GM18858 (cell line): Measurements from ENCODE around the gene HNRNPLL.
A peak's percentile ranks its signal among the peaks of the same experiment; 100 is the strongest.
"Not testable (repeated sequence)": the region's sequence is repeated elsewhere in the genome, so short reads cannot be mapped to it uniquely, and the experiment has no call there.

Experiments
- ATAC-seq: cut with Tn5 transposase; IDR thresholded peaks from one replicate; pipeline ENCODE4 v1.9.1; 2021; ENCODE audit not compliant: unreplicated experiment

The HNRNPLL gene

GRCh38 chr2:38557217-38557616 is 45.5 kb downstream of the HNRNPLL start:
- no peak for ATAC-seq

DNA sequence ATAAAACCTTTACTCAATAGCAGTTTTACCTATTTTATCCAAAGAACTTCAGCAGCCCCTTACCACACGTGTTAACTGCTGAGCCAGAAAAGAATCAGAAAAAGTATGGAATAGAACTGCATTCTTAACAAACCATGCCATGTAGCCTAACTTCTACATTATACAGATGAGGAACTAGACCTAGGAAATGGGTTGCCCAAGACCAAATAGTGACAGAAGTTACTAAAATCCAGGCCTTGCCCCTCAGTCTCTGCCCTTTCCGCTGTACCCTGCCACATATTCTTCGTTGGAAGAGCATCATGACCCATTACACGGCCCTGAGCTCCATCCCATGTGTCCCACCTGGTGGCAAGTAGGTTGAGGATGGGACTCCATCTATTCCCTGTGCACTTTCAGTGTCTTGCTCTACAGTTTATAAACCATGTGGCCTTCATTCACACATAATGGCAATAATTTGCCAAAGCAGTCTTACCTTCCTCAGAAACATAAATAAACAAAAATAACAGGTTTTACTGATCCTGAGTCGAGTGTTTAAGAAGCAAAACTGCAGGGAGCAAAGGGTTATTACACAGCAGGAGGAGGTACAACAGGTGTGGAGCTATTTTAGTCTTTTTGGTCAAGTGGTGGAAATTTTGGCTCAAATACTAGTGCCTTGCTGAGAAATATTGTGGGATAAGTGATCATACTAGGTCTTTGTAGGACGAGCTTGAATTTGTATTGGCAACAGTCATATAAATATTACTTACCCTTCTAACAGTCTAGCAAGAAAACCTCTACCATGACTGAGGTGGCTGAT is 46.5 kb downstream of the HNRNPLL start:
- no peak for ATAC-seq

DNA sequence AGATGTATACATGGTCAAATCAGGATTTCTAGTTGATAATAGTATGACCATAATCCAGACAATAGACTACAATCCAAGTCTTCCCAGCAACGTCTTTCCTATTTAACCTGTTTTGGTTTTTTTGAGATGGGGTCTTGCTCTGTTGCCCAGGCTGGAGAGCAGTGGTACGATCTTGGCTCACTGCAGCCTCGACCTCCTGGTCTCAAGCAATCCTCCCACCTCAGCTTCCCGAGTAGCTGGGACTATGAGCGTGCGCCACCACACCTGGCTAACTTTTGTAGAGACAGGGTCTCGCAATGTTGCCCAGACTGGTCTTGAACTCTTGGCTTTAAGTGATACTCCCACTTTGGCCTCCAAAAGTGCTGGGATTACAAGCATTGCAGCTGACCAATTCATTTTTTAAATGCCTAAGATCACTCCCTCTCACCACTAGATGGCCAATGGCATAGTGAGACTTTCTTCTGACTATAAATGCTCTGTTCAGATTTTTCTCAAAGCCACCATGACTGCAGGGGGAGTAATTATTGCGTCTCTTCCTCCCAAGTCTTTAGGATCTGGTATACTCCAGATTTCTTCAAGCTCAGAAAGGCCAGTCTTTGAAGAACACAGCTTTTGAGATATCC is 47.6 kb downstream of the HNRNPLL start:
- no peak for ATAC-seq

GRCh38 chr2:38553554-38553953 is 49.2 kb downstream of the HNRNPLL start:
- ATAC-seq = no peak

- no peak for ATAC-seq
These were observed 50.5 kb downstream of the HNRNPLL start for GRCh38 chr2:38552259-38552658.

DNA sequence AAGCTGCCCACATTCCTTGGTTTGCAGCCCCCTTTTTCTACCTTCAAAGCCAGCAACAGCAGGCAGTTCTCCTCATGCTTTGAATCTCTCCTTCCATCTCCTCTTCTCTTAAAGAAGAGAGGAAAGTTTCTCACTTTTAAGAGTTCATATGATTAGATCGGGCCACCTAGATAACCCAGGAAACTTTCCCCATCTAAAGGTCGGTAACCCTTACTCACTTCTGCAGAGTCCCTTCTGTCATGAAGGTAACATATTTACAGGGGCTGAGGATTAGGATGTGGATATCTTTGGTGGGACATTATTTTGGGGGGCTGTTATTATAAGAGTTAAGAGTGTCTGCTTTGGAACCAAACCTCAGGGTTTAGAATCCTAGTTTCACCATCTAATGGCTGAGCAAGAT is 51.0 kb downstream of the HNRNPLL start:
- ATAC-seq = no peak

- no peak for ATAC-seq
These were observed 51.6 kb downstream of the HNRNPLL start for GRCh38 chr2:38551171-38551570.

- no peak for ATAC-seq
These were observed 52.9 kb downstream of the HNRNPLL start for GRCh38 chr2:38549851-38550250.

DNA sequence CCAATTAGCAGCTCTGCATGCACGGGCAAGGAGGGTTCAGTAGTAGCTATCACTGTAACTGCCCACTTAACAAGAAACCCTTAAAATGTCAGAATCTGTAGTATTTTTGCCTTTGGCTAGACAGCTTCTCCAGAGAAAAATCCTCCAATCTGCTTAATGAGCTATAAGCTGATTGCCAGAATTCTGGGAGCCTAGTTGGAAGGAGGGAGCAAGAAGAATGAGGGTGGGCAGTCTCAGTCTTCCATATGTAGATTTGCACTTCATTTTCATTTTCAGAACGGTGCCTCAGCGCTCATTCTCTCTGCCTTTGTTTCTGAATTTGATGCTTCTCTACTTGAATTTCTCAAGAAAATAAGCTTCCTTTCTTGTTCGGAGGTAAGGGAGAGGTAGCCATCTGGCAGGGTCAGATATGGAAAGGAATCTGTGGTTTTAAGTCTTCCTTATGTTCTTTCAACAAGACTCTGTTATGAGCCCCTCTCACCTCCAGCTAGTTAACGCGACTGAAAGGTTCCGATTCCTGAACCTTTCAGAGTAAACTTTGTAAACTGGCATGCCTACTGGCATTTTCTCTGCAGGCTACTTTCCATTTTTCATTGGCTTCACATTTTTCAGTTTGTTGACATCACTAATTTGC is 53.5 kb downstream of the HNRNPLL start:
- no peak for ATAC-seq

DNA sequence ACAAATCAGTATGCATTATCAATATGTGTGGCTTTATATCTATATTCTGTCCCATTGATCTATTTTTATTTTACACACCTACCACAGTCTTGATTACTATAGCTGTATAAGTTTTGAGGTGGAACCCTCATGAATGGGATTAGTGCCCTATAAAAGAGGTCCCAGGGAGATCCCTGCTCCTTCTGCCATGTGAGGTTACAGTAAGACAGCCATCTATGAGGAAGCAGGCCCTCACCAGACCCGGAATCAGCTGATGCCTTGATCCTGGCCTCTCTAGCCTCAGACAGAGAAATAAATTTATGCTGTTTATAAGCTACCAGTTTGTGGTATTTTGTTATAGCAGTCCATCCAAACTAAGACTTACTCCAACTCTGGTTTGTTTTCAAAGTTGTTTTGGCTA is 54.9 kb downstream of the HNRNPLL start:
- no peak for ATAC-seq

GRCh38 chr2:38546585-38546984 is 56.1 kb downstream of the HNRNPLL start:
- no peak for ATAC-seq

GRCh38 chr2:38546064-38546463 is 56.7 kb downstream of the HNRNPLL start:
- ATAC-seq = no peak

DNA sequence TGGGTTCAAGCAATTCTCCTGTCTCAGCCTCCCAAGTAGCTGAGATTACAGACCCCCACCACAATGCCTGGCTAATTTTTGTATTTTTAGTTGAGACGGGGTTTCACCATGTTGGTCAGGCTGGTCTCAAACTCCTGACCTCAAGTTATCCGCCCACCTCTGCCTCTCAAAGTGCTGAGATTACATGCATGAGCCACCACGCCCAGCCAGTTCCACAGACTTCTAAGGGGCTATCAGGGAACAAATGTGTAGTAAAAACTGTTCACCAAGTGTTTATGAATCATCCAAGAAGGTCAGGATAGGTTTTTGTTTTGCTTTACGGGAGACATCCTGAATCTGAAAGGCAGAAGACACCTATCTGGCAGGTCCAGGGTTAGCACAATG is 60.5 kb downstream of the HNRNPLL start:
- not testable (repeated sequence) for ATAC-seq

DNA sequence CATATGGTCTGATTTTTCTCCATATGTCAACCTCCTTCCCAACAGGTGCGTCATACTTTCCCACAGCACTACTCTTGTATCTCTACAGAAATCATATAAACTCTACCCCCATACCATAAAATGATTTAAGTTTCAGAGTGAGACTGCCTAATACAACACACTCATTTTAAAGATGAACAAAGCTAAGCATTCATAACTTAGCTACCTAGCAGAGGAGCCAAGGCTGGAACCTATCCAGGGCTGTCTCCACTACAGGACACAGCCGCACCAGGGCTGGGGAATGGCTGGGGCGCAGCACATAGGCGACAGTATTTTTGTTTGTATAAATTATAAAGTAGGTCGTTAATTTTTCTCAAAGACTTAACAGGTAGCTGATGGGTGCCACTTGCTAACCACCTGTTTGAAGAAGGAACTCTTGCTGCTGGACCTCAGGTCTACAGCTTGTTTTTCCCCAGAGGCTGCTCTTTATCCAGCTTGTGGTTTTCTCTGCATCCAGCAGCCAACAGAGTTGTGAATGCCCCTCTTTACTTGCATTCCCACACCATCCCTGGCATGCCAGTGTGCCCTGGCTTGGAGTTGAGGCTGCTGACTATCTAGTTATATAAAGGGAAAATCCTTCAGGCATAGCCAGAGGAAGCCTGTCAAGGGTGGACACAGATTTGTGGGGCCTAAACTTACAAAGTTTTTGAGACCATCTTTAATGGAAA is 62.0 kb downstream of the HNRNPLL start:
- ATAC-seq = no peak

GRCh38 chr2:38539086-38539485 is 63.6 kb downstream of the HNRNPLL start:
- ATAC-seq = no peak

DNA sequence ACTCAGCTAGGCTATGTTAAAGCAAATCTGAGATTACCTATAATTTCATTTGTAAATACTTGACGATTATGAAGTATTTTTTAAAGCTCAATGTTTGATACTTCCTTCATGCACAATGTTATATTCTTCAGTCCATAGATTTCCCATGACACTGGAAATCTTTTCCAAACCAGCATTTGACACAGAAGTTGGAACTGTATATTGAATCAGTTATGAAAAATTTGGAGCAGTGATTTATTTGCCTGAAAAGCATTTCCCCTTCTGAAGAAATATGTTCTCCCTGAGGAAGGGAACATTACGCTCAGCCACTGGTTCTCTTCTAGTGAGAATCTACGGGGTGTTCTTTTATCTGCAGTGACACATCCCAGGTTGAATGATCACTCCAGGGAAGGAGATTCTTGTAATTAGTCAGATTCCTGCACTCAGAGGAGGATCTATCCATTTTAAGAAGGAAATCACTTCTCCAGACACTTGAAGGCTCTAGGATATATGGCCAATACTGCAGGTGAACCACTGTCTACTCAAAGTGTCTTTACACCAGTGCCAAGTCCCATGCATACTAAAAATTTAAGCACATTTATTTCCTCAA is 64.7 kb downstream of the HNRNPLL start:
- ATAC-seq = no peak

GRCh38 chr2:38537296-38537695 is 65.4 kb downstream of the HNRNPLL start:
- ATAC-seq = not testable (repeated sequence)

DNA sequence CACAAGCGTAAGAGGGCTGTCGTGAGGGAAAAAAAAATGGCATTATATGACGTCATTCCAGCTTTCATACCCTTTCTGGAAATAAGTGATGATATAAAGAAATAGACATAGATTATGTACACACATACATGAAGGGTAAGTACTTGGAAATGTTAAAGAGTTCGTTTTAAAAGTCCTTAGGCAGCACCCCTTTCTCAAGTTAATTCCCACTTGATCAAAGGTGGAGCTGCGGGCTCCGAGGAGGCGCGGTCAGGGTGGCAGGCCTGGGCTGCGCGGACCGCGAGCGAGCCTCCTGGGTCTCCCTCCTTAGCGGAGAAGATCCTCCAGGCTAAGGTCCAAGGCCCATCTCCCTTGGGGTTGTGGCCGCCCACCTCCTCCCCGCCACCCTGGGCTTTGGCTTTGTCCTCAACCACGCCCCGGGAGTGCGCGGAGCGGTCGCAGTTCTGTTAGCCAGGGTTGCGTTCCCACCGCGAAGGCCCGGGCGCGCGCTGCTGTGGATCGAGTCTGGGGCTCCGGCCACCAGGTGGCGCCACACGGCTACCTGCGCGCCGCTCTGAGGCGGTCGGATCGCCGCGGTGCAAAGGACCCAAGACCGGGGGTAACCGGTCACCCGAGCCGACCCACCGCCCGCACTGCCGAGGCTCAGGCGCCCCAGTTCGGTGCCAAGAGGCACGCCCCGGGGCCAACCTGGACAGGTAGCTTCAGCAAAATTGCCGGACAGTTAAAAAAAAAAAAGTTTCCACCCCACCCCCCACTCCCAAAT is 66.8 kb downstream of the HNRNPLL start:
- peak; percentile 29 for ATAC-seq

GRCh38 chr2:38535404-38535743 is 67.4 kb downstream of the HNRNPLL start:
- no peak for ATAC-seq

DNA sequence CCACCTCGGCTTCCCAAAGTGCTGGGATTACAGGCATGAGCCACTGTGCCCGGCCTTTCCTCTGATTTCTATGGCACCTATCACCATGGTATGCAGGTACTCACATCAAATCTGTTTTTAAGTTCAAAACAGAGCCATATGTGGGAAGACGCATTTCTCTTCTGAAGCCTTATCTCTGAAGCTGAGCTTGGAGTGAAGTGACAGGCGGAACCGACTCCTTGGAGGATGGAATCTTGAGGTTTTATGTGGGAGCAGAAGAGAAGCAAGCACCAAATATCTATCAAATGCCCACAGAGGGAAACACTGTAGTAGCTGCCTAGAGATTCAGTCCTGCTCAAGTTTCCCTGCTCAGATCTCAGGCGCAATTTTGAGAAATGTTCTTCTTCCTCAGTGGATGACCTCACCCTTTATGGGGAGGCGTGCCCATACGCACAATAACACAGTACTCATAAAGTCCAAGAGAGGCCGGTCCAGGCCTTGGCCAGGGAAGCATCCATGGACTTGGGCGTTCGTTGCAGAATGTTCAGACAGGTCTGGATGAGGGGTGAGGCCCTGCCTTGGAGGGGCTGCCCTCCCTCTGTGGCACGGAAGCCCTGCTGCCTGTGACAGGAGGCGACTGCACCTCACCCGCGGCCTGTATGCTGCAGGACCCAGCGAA is 67.9 kb downstream of the HNRNPLL start:
- ATAC-seq = no peak
